ENCODE results near the gene EEF1AKMT4.

DNA sequence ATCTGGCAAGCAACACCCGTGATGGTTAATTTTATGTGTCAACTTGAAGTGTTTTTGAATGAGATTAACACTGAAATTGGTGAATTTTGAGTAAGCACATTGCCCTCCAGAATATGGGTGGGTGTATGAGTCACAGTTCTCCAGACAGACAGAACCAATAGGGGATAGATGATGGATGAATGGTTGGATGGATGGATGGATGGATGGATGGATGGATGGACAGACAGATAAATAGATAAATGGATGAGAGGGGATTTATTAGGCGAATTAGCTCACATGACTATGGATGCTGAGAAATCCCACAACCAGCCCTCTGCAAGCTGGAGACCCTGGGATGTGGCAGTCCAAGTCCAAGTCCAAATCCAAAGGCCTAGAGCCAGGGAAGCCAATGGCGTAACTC lies 25.5 kb upstream of the EEF1AKMT4 start:
- TF ChIP-seq CTCF (IDR thresholded peaks at IDR 0.05) (no peak), POLR2A (IDR thresholded peaks at IDR 0.05) (no peak), POLR2AphosphoS5 (IDR thresholded peaks at IDR 0.05) (no peak), EP300 (IDR thresholded peaks at IDR 0.05) (no peak)

All from stomach (tissue), 4 donors.